Measurements from ENCODE around the gene C2CD4C.
"Not testable (repeated sequence)": the region's sequence is repeated elsewhere in the genome, so short reads cannot be mapped to it uniquely, and the experiment has no call there.

The C2CD4C gene

DNA sequence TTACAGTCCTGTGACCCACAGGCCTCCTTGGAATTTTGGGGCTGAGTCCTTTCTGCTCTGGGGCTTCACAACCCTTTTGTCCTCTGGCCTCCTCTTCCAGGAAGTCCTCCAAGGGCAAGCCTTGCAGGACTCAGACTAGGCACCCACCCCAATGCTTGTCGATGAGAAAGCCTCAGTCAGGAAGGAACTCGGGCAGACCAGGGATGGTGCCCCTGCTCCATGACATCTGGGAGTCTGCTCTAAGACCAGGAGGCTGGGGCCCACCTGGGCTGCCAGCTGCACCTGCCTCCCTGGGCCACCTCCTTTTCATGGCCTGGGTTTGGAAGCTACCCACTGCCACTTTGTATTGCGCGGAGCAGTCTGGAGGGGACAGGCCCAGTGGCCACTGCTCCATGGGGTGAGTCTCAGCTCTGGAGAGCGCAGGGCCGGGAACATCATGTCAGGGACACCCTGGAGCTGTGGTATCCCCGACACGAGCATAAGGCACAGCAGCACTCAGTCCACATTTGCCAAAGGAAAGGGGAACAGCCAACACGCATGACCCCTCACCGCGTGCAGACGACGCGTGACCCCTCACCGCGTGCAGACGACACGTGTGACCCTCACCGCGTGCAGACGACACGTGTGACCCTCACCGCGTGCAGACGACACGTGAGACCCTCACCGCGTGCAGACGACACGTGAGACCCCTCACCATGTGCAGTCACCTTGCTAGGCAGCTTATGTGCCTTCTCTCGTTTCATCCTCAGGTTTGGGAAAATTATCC is 10.8 kb downstream of the C2CD4C start:
- no peak for DNase-seq

DNA sequence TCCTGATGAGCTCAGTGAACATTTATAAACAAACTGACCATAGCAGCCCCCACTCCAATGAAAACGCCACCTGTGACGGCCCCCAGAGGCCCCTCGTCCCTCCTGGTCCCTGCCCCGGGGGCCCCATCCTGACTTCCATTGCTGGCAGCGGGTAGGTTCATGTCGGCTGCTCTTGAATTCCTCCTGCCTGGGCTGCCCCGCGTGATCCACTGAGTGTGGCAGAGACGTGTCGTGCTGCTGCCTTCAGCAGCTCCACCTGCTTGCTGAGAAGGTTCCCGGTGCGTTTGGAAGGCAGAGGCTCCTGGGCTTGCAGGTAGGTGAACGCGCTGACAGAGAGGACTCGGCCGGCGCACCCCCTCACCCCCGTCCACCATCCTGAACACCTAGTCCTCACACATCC is 11.6 kb downstream of the C2CD4C start:
- no peak for DNase-seq

DNA sequence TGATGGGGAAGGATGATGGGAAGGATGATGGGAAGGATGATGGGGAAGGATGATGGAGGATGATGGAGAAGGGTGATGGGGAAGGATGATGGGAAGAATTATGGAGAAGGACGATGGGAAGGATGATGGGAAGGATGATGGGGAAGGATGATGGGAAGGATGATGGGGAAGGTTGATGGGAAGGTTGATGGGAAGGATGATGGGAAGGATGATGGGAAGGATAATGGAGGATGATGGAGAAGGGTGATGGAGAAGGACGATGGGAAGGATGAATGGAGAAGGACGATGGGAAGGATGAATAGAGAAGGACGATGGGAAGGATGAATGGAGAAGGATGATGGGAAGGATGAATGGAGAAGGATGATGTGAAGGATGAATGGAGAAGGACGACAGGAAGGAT is 13.5 kb downstream of the C2CD4C start:
- DNase-seq = no peak

DNA sequence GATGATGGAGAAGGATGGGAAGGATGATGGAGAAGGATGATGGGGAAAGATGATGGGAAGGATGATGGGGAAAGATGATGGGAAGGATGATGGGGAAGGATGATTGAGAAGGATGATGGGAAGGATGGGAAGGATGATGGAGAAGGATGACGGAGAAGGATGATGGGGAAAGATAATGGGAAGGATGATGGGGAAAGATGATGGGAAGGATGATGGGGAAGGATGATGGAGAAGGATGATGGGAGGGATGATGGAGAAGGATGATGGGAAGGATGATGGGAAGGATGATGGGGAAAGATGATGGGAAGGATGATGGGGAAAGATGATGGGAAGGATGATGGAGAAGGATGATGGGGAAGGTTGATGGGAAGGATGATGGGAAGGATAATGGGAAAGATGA is 14.1 kb downstream of the C2CD4C start:
- not testable (repeated sequence) for DNase-seq

DNA sequence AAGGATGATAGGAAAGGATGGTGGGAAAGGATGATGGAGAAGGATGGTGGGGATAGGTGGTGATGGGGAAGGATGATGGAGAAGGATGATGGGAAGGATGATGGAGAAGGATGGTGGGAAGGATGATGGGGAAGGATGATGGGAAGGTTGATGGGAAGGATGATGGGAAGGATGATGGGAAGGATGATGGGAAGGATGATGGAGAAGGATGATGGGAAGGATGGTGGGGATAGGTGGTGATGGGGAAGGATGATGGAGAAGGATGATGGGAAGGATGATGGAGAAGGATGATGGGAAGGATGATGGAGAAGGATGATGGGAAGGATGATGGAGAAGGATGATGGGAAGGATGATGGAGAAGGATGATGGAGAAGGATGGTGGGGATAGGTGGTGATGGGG is 15.4 kb downstream of the C2CD4C start:
- not testable (repeated sequence) for DNase-seq

DNA sequence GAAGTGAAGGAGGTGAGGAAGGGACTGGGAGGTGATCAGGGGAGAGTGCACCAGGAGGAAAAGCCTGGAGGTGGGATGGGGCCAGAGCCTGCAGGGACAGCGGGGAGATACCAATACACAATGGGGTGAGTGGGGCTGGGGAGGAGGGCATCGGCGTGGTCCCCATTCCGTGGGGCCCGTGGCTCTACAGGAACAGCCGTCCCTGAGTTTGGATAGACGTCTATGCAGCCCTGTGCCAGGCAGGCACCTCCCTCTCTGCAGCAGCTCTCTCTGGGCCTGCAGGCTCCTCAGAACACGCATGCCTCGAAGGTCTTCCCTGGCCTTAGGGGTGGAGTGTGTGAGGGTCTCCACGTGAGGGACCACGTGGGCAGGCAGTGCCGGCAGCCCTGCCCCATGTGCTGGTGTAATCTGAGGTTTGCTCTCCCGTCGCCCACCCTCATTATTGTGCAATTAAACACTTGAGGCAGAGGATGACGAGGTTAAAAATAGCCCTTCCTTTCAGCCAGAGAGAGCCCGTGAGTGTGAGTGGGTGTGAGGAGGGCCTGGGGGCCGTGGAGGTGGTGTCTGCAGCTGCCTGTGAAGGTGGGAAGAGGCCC is 16.5 kb downstream of the C2CD4C start:
- no peak for DNase-seq

DNA sequence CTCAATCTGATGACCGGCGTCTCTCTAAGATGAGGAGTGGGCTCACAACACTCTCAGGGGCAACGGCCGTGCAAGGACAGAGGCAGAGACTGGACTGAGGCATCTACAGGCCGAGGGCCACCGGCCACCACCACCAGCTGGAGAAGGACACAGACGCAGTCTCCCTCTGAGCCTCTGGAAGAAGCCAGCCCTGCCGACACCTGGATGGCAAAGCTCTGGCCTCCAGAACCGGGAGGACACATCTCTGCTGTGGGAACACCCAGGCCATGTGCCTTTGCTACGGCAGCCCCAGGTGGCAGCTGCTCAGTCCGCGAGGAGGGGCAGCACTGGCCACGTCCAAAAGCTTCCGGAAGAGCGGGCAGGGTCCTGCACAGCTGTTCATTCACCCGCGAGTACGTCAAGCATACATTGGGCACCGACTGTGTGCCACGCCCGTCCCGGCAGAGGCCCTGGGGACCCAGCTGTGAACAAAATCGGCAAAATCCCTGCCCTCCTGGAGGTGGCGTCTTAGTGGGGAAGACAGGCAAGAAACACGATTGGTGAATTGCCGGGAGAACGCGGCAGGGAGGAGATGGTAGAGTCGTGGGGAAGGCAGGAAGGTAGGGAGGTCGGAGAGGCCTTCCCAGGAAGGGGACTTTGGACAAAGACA is 17.1 kb downstream of the C2CD4C start:
- no peak for DNase-seq

DNA sequence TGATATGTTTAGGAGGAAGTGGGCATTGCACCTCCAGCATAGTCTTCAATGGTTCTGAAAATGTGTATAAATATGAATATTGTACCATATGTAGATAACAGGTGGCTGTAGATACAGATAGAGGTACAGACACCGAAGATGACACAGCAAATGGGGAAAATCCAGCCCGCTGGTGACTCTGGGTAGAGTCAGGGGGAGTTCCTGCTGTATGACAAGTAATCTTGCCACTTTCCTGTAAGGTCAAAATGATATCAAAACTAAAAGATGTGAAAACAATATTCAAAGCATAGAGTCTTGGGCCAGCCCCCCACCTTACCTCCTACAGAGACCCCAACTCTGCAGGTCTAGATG is 17.8 kb downstream of the C2CD4C start:
- no peak for DNase-seq

DNA sequence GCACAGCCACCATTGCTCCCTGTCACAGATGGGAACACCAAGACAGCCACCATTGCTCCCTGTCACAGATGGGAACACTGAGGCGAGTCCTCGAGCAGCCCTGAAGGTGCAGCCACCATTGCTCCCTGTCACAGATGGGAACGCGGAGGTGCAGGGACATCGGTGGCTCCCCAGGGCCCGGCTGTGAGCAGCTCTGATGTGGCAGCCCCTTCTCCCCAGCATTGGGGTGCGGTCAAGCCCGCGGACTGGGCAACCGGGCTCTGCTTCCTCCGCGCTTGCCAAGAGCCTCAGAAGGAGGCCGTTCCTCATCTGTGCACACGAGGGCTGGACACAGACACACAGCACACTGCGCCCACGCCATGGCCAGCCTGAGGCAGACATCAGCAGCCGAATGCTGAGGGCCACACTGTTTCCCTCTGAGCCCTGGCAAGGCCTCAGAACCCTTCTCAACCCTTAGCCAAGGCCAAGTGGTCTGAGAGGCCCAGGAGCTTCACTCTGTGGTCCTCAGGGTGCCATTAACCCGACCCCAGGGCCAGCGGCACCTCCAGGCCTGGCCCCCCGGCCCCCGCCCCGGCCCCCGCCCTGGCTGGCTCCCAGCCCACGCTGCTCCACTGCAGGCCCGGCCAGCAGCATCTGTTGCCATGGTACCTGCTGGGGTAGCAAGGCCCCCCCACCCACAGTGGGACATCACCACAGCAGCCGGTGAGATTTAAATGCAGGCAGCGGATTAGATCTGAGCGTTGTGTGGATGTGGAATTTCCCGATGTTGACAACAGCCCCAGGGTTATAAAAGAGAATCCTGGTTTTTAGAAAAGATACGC is 18.4 kb downstream of the C2CD4C start:
- no peak for DNase-seq

DNA sequence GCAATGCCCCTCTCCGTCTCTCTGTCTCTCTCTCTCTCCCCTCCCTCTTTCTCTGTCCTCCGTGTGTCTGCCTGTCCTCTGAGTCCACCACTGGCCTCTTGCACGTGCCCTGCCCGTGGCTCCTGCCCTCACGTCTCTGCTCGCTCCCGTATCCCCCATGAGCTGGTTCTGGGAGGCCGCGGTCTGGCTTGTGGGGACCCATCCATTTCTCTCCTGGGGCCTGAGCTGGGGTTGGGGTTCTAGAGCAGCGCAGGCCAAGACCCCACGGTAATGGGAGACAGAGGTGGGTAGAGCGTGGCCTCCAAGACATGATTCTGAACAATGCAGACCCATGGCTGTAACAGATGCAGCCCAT is 19.0 kb downstream of the C2CD4C start:
- no peak for DNase-seq

DNA sequence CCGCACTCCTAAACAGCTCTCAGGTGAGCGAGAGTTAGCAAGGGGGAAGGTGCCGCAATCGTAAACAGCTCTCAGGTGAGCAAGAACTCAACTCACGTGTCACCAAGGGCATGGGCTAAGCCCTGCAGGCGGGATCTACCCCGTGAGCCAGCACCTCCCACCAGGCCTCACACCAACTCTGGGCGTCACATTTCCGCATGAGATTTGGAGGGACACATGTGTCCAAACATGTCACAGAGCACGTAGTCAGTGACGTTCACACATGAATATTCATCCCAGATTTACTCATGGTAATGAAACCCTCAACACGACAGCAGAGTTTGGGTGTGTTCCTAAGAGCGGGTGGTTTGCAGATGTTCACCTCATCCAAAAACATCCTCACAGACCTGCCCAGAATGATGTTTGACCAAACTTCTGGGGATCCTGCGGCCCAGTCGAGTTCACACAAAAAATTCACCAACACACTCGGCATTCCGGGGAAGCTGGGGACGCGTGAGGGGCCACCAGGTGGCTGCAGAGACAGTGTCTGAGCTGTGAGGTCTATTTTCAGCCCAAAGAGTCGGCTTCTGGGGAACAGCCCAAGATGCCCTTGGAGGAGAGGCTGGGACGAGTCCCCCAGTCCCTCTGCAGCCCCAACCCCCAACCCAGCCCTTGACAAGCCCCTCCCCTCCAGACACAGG is 19.6 kb downstream of the C2CD4C start:
- DNase-seq = no peak

DNA sequence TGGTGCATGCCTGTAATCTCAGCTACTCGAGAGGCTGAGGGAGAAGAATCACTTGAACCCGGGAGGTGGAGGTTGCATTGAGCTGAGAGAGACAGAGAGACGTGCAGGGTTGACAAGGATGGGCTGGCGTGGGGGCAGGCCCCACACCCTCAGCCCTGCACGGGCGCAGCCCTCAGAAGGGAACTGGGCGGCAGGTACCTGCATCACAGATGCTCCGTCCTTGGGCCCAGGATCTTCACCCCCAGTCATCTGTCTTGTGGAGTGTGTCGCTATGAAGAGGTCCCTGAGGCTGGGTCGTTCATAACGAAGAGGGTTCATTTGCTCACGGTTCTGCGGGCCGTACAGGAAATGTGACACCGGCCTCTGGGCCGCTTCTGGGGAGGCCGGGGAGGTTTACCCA is 20.3 kb downstream of the C2CD4C start:
- no peak for DNase-seq

DNA sequence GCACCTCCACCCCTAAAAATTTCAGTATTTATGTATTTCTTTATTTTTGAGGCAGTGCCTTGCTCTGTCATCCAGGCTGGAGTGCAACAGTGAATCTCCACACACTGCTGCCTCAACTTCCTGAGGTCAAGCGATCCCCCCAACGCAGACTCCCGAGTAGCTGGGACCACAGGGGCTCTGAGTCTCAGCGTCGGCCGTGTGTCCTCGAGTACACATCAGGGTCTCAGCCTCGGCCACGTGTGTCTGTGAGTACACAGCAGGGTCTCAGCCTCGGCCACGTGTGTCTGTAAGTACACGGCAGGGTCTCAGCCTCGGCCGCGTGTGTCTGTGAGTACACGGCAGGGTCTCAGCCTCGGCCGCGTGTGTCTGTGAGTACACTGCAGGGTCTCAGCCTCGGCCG is 21.2 kb downstream of the C2CD4C start:
- no peak for DNase-seq

DNA sequence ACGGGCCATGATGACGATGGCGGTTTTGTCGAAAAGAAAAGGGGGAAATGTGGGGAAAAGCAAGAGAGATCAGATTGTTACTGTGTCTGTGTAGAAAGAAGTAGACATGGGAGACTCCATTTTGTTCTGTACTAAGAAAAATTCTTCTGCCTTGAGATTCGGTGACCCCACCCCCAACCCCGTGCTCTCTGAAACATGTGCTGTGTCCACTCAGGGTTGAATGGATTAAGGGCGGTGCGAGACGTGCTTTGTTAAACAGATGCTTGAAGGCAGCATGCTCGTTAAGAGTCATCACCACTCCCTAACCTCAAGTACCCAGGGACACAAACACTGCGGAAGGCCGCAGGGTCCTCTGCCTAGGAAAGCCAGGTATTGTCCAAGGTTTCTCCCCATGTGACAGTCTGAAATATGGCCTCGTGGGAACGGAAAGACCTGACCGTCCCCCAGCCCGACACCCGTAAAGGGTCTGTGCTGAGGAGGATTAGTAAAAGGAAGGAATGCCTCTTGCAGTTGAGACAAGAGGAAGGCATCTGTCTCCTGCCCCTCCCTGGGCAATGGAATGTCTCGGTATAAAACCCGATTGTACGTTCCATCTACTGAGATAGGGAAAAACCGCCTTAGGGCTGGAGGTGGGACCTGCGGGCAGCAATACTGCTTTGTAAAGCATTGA is 22.2 kb downstream of the C2CD4C start:
- DNase-seq = not testable (repeated sequence)

DNA sequence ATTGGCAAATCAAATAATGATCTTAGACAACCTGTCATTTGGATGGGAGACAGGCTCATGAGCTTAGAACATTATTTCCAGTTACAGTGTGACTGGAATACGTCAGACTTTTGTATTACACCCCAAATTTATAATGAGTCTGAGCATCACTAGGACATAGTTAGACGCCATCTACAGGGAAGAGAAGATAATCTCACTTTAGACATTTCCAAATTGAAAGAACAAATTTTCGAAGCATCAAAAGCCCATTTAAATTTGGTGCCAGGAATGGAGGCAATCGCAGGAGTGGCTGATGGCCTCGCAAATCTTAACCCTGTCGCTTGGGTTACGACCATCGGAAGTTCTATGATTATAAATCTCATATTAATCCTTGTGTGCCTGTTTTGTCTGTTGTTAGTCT is 22.8 kb downstream of the C2CD4C start:
- DNase-seq = not testable (repeated sequence)

DNA sequence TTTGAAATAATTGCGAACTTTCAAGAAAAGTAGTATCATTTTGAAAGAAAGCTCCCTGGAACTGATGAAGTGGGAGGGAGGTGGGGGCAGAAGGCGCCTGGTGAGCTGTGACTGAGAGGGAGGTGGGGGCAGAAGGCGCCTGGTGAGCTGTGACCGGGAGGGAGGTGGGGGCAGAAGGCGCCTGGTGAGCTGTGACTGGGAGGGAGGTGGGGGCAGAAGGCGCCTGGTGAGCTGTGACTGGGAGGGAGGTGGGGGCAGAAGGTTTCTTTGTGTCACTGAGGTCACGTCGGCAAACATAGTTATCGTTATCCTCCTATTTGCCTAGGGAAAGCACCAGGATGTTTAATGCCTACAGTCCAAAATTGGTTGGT is 24.2 kb downstream of the C2CD4C start:
- DNase-seq = no peak

DNA sequence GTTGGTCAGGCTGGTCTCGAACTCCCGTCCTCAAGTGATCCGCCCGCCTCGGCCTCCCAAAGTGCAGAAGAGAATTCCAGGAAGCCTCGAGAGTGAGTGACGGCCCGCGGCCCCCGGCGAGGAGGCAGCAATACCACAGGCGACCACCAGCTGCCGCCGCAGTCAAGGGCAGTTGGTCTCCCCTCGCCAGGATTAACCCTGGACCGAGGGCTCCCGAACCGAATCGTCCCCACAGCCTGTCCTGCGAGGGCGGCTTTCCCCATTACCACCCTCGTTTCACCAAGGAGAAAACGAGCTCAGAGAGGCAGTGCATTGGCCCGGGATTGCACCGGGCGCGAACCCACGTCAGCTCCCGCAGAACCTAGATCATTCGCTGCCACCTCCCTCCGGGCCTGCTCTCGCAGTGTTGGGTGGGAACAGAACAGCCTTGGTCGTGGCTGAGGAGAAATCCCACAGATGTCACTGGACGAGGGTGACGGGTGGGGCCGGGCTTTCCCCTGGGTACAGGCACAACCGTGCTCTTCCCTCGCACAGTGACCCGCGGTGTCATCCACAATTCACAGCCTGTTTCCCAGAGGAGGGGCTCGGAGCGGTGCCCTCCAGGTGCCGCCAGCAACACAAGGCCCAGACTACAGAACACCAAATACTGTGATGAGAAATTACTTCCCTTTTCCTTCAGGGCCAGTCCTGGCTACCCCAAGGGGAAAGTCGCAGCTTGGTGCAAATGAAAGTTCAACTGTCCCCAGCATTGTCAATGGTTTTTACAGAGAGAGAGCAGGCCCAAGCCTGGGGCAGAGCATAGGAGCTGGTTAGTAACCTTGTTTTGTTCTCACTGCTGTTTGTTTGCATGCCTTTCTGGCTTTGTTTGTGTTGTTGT is 24.8 kb downstream of the C2CD4C start:
- DNase-seq = peak; percentile 58

DNA sequence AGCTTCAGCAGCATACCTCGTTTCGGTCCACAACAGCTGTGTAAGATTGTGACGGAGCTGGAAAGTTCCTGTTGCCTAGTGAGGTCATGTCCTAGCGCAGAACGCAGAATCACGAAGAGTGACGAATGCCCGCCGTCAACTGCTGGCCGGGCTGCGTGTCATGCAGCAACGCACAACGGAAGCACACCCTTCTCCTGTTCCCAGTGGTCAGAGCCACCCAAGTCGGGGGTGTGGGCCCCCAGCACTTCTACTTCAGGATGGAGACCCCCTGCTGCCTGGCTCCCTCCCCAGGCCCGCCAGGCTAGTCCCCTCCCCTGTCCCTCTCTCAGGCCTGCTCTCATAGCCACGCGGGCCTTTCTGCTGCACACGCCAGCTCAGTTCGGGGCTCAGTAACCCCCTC is 25.9 kb downstream of the C2CD4C start:
- DNase-seq = peak; percentile 31

DNA sequence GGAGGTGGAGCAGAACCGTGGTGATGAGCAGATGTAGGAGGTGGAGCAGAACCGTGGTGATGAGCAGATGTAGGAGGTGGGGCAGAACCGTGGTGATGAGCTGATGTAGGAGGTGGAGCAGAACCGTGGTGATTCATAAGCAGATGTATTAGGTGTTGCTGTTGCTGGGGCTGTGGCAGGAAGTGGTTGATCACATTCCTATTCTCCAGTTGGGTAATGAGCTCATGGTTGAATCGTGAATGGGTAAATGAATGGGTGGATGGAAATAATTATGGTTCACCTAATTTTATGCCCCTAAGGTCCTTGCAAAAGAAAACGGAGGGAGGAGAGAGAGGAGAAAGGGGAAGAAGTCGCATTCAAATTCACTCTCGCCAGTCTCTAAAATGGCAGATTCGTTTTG is 26.4 kb downstream of the C2CD4C start:
- DNase-seq = not testable (repeated sequence)

DNA sequence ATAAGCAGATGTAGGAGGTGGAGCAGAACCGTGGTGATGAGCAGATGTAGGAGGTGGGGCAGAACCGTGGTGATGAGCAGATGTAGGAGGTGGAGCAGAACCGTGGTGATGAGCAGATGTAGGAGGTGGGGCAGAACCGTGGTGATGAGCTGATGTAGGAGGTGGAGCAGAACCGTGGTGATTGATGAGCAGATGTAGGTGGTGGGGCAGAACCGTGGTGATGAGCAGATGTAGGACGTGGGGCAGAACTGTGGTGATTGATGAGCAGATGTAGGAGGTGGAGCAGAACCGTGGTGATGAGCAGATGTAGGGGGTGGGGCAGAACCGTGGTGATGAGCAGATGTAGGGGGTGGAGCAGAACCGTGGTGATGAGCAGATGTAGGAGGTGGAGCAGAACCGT is 27.0 kb downstream of the C2CD4C start:
- not testable (repeated sequence) for DNase-seq

DNA sequence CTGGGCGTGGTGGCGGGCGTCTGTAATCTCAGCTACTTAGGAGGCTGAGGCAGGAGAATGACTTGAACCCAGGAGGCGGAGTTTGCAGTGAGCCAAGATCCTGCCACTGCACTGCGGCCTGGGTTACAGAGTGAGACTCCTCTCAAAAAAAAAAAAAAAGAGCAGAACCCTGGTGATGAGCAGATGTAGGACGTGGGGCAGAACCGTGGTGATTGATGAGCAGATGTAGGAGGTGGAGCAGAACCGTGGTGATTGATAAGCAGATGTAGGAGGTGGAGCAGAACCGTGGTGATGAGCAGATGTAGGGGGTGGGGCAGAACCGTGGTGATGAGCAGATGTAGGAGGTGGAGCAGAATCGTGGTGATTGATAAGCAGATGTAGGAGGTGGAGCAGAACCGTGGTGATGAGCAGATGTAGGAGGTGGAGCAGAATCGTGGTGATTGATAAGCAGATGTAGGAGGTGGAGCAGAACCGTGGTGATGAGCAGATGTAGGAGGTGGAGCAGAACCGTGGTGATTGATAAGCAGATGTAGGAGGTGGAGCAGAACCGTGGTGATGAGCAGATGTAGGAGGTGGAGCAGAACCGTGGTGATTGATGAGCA is 28.2 kb downstream of the C2CD4C start:
- DNase-seq = not testable (repeated sequence)

Measured in right forelimb (tissue), 1 donor.